ENCODE results near the gene GLI3. TPM values are rescaled to one million over a fixed set of nuclear protein-coding genes. Genes with fewer than 3 reads are reported as not detected.

GLI3 gene
- total and polyA plus RNA-seq, 2 of the 8 experiments (the other 6 are each of a cell fraction or from before 2014, with no cell fraction given), result 8.0 to 31.1 TPM

DNA sequence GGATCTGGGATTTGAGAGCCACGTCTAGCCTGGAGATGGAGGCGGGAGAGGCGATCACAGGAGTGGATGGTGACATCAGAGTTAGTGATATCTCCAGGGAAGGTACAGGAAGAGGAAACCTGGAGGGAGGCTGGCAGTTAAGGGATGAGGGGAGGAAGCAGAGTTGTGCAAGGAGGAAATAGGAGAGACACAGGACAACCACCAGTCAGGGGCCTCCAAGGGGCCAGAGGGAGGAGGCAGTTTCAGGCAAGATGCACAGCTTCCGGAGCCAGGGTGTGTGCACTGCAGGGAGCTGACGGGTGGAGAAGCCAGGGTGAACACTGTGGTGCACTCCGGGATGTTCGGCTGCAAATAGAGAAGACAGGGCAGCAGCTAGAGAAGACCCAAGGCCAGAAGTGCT is 141.2 kb downstream of the GLI3 start:
- H3K9ac ChIP-seq (replicated peaks in 1 of 4; ENCODE audit: extremely low read depth in 1 of 4, low read depth in 3 of 4, low read length in 3 of 4), result no peak overlapping the region
- H3K27ac ChIP-seq (ENCODE audit: low read depth, low read length), result no peak overlapping the region
- DNase-seq (ENCODE audit: low read depth in 1 of 2, low spot score in 2 of 2), result no peak
- FAIRE-seq, result no peak
- H4K5ac ChIP-seq (ENCODE audit: insufficient read length, low read depth, low read length), result no peak overlapping the region
- no peak overlapping the region for H3K4me2 ChIP-seq (ENCODE audit: insufficient read depth in 1 of 2, low read depth in 2 of 2, low read length in 2 of 2)
- TF ChIP-seq EP300 (IDR thresholded peaks at IDR 0.05; ENCODE audit: borderline replicate concordance in 1 of 2, low read depth in 2 of 2, low read length in 2 of 2) (no peak), HDAC6 (IDR thresholded peaks at IDR 0.05; ENCODE audit: low read depth, low read length) (no peak)
- ChIA-PET POLR2A (ENCODE audit: partially characterized antibody) (no interaction called here), CTCF (ENCODE audit: partially characterized antibody) (interaction anchor here (0.6 to 1.5 kb wide), 2 partner anchors 81 to 1838 kb away, joined by 3 read pairs; no protein-coding TSS in a partner anchor)
- H2BK5ac ChIP-seq (ENCODE audit: low read depth, low read length), result no peak overlapping the region
- no peak overlapping the region for H3K4me3 ChIP-seq (ENCODE audit: extremely low read depth in 1 of 4, insufficient read depth in 2 of 4, low read depth in 3 of 4, low read length in 4 of 4)
- H4K8ac ChIP-seq (ENCODE audit: extremely low read depth, insufficient read depth, low read length), result no peak overlapping the region
- H2AFZ ChIP-seq (ENCODE audit: low read length), result no peak overlapping the region
- no peaks in the 10 kb centered on the region for H3K9me3 ChIP-seq (ENCODE audit: insufficient read depth in 2 of 2, low read depth in 1 of 2, low read length in 1 of 2)
- H3K56ac ChIP-seq (replicated peaks; ENCODE audit: insufficient read length, low read depth, low read length), result no peak overlapping the region
- no peak overlapping the region for H4K91ac ChIP-seq (replicated peaks; ENCODE audit: insufficient read length, low read length)
- no peaks in the 10 kb centered on the region; the same call in 1 of the 2 replicates for H3K23me2 ChIP-seq (ENCODE audit: low read depth, low read length)
- peaks cover 3% of the 10 kb centered on the region; the same call in 1 of the 2 replicates for H3K79me1 ChIP-seq (ENCODE audit: low read depth, low read length)
- H2BK15ac ChIP-seq (ENCODE audit: low read length), result no peak overlapping the region
- no peak overlapping the region for H2BK20ac ChIP-seq (ENCODE audit: low read length)
- H3K36me3 ChIP-seq (ENCODE audit: control insufficient read depth in 2 of 4, insufficient read depth in 4 of 4, low read length in 3 of 4), result no peaks in the 10 kb centered on the region
- H3K18ac ChIP-seq (ENCODE audit: extremely low read depth, low read length), result no peak overlapping the region; the same call in 1 of the 2 replicates
- H2AK5ac ChIP-seq (ENCODE audit: low read depth, low read length), result 0 out of 2 replicates have a peak overlapping the region, but pooled peaks have one; percentile 14
- peaks cover 5 to 14% (median 11%) of the 10 kb centered on the region in 4 experiments for H3K4me1 ChIP-seq (replicated peaks in 1 of 4; ENCODE audit: control insufficient read depth in 3 of 4, insufficient read depth in 4 of 4, low read length in 3 of 4)
- H3K14ac ChIP-seq (ENCODE audit: insufficient read length), result no peak overlapping the region
- no peaks in the 10 kb centered on the region; a peak in 1 of 4 replicates for H3K79me2 ChIP-seq (ENCODE audit: control insufficient read depth in 1 of 2, insufficient read depth in 2 of 2, low read length in 2 of 2)
- peaks cover 23 to 35% of the 10 kb centered on the region in 2 experiments for H4K20me1 ChIP-seq (replicated peaks in 1 of 2; ENCODE audit: control insufficient read depth in 1 of 2, insufficient read depth in 2 of 2, low read length in 2 of 2)
- peaks cover 31 to 56% (median 47%) of the 10 kb centered on the region in 4 experiments for H3K27me3 ChIP-seq (replicated peaks in 1 of 4; ENCODE audit: control insufficient read depth in 3 of 4, extremely low read depth in 1 of 4, insufficient read depth in 3 of 4, low read length in 3 of 4)
- no peak overlapping the region; the same call in 1 of the 2 replicates for H2BK12ac ChIP-seq (ENCODE audit: low read depth, low read length)
- H3K23ac ChIP-seq (ENCODE audit: insufficient read length), result no peak overlapping the region
- H3K4ac ChIP-seq (replicated peaks; ENCODE audit: insufficient read length, low read depth, low read length), result no peak overlapping the region
- no peak overlapping the region for H2BK120ac ChIP-seq (replicated peaks; ENCODE audit: low read depth, low read length)
- 85% methylated on average over 7 of the region's 7 CpGs; no CpG with 5 or more reads in 1 of the 2 experiments for WGBS, 2 experiments (ENCODE audit: extremely low coverage in 1 of 2, insufficient coverage in 1 of 2, insufficient read length in 1 of 2, insufficient replicate concordance in 2 of 2, low coverage in 1 of 2, low lambda C conversion rate in 2 of 2, missing lambda C conversion rate in 1 of 2)
